Measurements from ENCODE around the gene TMEM44.

The TMEM44 gene
- 0.78 to 8.8 (median 3.8) reads per million in 17 experiments for total RNA-seq

- DNase-seq: peak; percentile 76 to 88 (median 78)
Observed at GRCh38 chr3:194633349-194634004, at the start of gene TMEM44. TSS of gene TMEM44 (minus strand) at chr3:194633419. CDS start at chr3:194633215, 204 bp downstream.

- DNase-seq: peak in 2 of 4 experiments; percentile 73 to 83
Observed at GRCh38 chr3:194682694-194683310, 49.6 kb upstream of the TMEM44 start.

GRCh38 chr3:194682189-194682693 lies 49.0 kb upstream of the TMEM44 start:
- peak in 2 of 4 experiments; percentile 67 to 74 for DNase-seq

- DNase-seq: no peak
Observed at GRCh38 chr3:194680888-194681615, 47.8 kb upstream of the TMEM44 start.

GRCh38 chr3:194676471-194676870 lies 43.3 kb upstream of the TMEM44 start:
- DNase-seq: no peak

- peak in 2 of 4 experiments; percentile 22 to 23 for DNase-seq
Observed at GRCh38 chr3:194675680-194676079, 42.5 kb upstream of the TMEM44 start.

- peak; percentile 25 to 45 (median 39) for DNase-seq
Observed at GRCh38 chr3:194675081-194675640, 41.9 kb upstream of the TMEM44 start.

- DNase-seq: no peak
Observed at GRCh38 chr3:194673761-194674160, 40.5 kb upstream of the TMEM44 start.

GRCh38 chr3:194672876-194673275 lies 39.7 kb upstream of the TMEM44 start:
- peak in 3 of 4 experiments; percentile 20 to 26 (median 26) for DNase-seq

GRCh38 chr3:194671900-194672808 lies 38.9 kb upstream of the TMEM44 start, which contains the start of gene LSG1:
TSS of gene LSG1 (minus strand) at chr3:194672191. CDS start at chr3:194672162, 29 bp downstream.
- peak; percentile 97 to 98 (median 98) for DNase-seq

- DNase-seq: peak; percentile 35 to 54 (median 46)
Observed at GRCh38 chr3:194671511-194671899, 38.3 kb upstream of the TMEM44 start.

- peak in 2 of 4 experiments; percentile 29 to 37 for DNase-seq
Observed at GRCh38 chr3:194667363-194667762, 34.1 kb upstream of the TMEM44 start.

GRCh38 chr3:194664857-194665256 lies 31.6 kb upstream of the TMEM44 start:
- no peak for DNase-seq

GRCh38 chr3:194661946-194662345 lies 28.7 kb upstream of the TMEM44 start:
- DNase-seq: no peak

GRCh38 chr3:194661374-194661773 lies 28.2 kb upstream of the TMEM44 start:
- no peak for DNase-seq

GRCh38 chr3:194659778-194660177 lies 26.6 kb upstream of the TMEM44 start:
- no peak for DNase-seq

GRCh38 chr3:194658477-194659242 lies 25.4 kb upstream of the TMEM44 start:
- DNase-seq: no peak

GRCh38 chr3:194657439-194657838 lies 24.2 kb upstream of the TMEM44 start:
- DNase-seq: no peak

GRCh38 chr3:194654443-194654842 lies 21.2 kb upstream of the TMEM44 start:
- DNase-seq: no peak

- DNase-seq: no peak
Observed at GRCh38 chr3:194647747-194648146, 14.5 kb upstream of the TMEM44 start.

- DNase-seq: no peak
Observed at GRCh38 chr3:194642769-194643168, 9.6 kb upstream of the TMEM44 start.

Measured in suppressor macrophage (primary cell).